SK-N-MC (cell line): Measurements from ENCODE around the gene NDUFAF7.
A peak's percentile ranks its signal among the peaks of the same experiment; 100 is the strongest.

ENCODE experiments used
- DNase-seq: peaks from one replicate; pipeline ENCODE4 v3.0.0-alpha.2; 2011; ENCODE audit warnings: low read depth, low spot score
- H3K27ac ChIP-seq: fragments of 200-600 bp; sonication (generic); 2 replicates; pipeline ENCODE4 v1.5.1; 2016; ENCODE audit warnings: mixed run types
- H3K36me3 ChIP-seq: fragments of 200-600 bp; sonication (generic); 2 replicates; pipeline ENCODE4 v1.6.1; 2017; ENCODE audit warnings: antibody characterized with exemption, low read length, mixed read lengths; ENCODE audit not compliant: insufficient read depth
- H3K4me3 ChIP-seq: fragments of 200-600 bp; sonication (generic); 2 replicates; pipeline ENCODE4 v1.5.1; 2016
- H3K9ac ChIP-seq: fragments of 200-600 bp; sonication (generic); 2 replicates; pipeline ENCODE4 v1.8.0; 2017; ENCODE audit warnings: mixed run types, mixed read lengths; ENCODE audit not compliant: insufficient read length
- H3K9me3 ChIP-seq: fragments of 200-600 bp; sonication (generic); 2 replicates; pipeline ENCODE4 v1.6.1; 2017; ENCODE audit warnings: low read depth, mild to moderate bottlenecking, antibody characterized with exemption, low read length, moderate library complexity, mixed read lengths
- EZH2 ChIP-seq: fragments of 200-600 bp; sonication (generic); IDR thresholded peaks from one replicate; pipeline ENCODE4 v1.6.1; 2017; ENCODE audit warnings: antibody characterized with exemption
- FOXP2 ChIP-seq: optimal IDR thresholded peaks from 2 replicates; pipeline ENCODE3; 2011; ENCODE audit warnings: mild to moderate bottlenecking, moderate library complexity; ENCODE audit not compliant: insufficient read depth; ENCODE audit errors: extremely low read length, control extremely low read depth
- POLR2AphosphoS5 ChIP-seq: IDR thresholded peaks from 2 replicates; pipeline ENCODE4 v1.6.1; 2012; ENCODE audit warnings: mild to moderate bottlenecking, low read depth, low read length, borderline replicate concordance

The NDUFAF7 gene

DNA sequence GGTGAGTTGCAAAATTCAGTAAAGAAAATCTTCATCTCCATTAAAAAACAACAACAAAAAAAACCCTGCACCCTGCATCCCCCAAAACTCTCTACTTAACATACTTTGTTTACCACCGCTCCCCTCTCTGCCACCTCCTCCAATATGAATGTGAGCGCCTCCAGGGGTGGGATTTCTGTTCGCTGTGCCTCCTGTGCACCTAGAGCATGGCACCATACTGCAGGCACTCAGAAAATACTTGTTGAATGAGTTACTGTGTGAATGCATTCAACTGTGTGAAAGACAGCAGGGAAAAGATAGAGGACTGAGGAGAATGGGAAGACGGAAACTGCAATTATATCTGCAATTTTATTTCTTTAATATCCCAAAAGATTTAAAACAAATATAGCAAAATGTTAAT is 4.6 kb upstream of the NDUFAF7 start:
- TF ChIP-seq POLR2AphosphoS5 (no peak), FOXP2 (no peak), EZH2 (no peak)
- H3K9ac ChIP-seq, result no peak overlapping the region
- no peaks in the 10 kb centered on the region for H3K9me3 ChIP-seq
- H3K36me3 ChIP-seq, result peaks cover 67% of the 10 kb centered on the region
- H3K4me3 ChIP-seq, result no peak overlapping the region
- DNase-seq, result no peak
- H3K27ac ChIP-seq, result no peak overlapping the region

DNA sequence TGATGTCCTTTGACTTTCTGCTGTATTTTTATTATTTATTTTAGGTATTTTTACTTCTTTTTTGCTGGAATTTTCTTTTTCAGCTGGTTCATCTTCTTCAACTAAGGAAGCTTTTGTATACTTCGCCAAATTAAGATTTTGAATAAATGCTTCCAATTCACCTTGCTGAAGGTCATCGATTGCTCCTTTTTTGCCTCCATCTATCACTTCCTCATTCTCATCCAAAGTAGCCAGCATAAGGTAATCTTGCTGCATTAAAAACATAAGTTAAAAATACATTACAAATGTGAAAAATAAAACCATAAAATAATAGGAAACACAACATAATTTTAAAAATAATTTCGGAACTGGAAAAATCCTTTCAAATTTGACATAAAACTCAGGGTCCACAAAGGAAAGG is 2.7 kb upstream of the NDUFAF7 start:
- no peak for TF ChIP-seq POLR2AphosphoS5
- no peak for TF ChIP-seq FOXP2
- no peak for TF ChIP-seq EZH2
- H3K36me3 ChIP-seq, result peaks cover 48% of the 10 kb centered on the region
- no peak overlapping the region for H3K4me3 ChIP-seq
- no peak overlapping the region for H3K27ac ChIP-seq
- H3K9ac ChIP-seq, result no peak overlapping the region
- DNase-seq, result no peak
- no peaks in the 10 kb centered on the region for H3K9me3 ChIP-seq

DNA sequence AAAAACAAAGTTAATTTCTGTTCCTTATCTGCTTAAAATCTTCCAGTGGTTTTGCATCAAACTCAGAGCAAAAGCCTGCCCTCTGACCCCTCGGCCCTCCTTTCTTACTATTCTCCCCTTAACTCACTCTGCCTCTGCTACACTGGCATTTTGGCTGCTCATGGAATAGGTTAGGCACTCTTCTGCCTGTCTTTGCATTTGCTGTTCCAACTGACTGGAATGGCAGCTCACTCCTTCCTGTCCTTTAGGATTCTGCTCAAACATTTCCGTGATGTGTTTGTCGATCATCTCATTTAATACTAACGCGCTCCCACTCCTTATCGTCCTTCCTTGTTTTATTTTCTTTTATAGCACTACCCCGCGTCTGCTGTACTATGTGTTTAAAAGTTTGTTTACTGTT is 877 bp upstream of the NDUFAF7 start:
- H3K4me3 ChIP-seq, result peak overlapping the region; percentile 99
- no peak for DNase-seq
- H3K9me3 ChIP-seq, result no peaks in the 10 kb centered on the region
- TF ChIP-seq EZH2 (no peak), POLR2AphosphoS5 (no peak), FOXP2 (no peak)
- peaks cover 41% of the 10 kb centered on the region for H3K36me3 ChIP-seq
- peak overlapping the region; percentile 82; the same call in 1 of the 2 replicates for H3K27ac ChIP-seq
- peak overlapping the region; percentile 97 for H3K9ac ChIP-seq

DNA sequence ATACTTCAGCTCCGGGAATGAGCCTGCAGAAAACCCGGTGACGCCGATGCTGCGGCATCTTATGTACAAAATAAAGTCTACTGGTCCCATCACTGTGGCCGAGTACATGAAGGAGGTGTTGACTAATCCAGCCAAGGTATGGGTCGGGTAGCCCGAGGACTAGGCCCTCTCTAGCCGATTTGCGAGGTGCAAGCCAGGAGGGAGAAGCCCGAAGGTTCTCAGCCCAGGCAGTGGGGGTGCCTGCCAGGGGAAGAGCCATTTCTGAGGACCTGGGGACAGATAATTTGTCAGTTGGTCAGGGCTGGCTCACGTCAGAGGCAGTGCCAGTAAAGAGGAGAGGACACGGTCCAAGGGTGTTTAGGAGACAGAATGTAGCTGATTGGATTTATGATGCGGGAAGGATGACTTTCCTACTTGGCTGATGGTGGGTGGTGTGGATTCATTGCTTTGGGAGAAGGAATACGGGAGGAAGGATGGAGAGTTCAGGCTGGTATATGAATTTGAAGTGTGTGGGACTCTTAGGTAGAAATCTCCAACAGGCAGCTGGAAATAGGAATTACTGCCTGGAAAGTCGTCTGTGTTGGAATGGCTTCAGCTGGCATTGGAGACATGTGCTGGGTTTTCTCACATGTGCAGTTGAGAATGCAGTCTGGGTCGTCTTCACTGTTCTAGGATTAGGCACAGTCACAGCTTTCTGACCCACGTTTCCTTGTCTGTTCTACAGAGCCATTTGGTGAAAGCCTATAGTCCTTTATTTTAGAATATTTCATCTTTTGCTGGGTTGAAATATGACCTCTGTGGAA is 874 bp downstream of the NDUFAF7 start:
- no peak overlapping the region for H3K27ac ChIP-seq
- DNase-seq, result no peak
- H3K9ac ChIP-seq, result peak overlapping the region; percentile 97
- peak overlapping the region; percentile 99 for H3K4me3 ChIP-seq
- no peak for TF ChIP-seq FOXP2
- TF ChIP-seq EZH2, result no peak
- no peak for TF ChIP-seq POLR2AphosphoS5
- H3K36me3 ChIP-seq, result peaks cover 42% of the 10 kb centered on the region
- H3K9me3 ChIP-seq, result no peaks in the 10 kb centered on the region

GRCh38 chr2:37243435-37243834 is 12.0 kb downstream of the NDUFAF7 start:
- Histone ChIP-seq H3K9ac (no peak overlapping the region), H3K4me3 (no peak overlapping the region), H3K27ac (no peak overlapping the region), H3K9me3 (no peaks in the 10 kb centered on the region), H3K36me3 (peaks cover 80% of the 10 kb centered on the region)
- TF ChIP-seq EZH2 (no peak), POLR2AphosphoS5 (no peak), FOXP2 (no peak)
- DNase-seq, result no peak

DNA sequence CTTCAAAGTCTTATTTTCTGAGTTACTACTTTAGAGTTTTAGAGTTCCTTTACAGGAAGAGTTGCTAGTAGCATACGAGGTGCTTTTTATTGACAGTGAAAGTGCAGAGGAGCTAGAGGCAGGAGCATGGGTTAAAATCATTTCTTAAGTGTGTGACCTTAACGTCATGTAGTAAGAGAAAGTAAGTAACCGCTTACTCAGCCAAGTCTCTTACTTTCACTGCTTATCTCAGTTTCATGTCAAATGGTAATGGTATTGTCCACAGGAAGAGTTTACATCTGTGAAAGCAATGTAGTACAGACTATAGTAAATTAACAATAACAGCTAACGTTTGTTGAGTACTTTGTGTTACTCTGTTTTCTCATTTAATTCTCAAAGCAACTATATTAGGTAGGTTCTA is 12.6 kb downstream of the NDUFAF7 start:
- H3K4me3 ChIP-seq, result no peak overlapping the region
- peaks cover 81% of the 10 kb centered on the region for H3K36me3 ChIP-seq
- TF ChIP-seq EZH2 (no peak), POLR2AphosphoS5 (no peak), FOXP2 (no peak)
- no peak overlapping the region for H3K9ac ChIP-seq
- H3K9me3 ChIP-seq, result no peaks in the 10 kb centered on the region
- no peak for DNase-seq
- no peak overlapping the region for H3K27ac ChIP-seq

DNA sequence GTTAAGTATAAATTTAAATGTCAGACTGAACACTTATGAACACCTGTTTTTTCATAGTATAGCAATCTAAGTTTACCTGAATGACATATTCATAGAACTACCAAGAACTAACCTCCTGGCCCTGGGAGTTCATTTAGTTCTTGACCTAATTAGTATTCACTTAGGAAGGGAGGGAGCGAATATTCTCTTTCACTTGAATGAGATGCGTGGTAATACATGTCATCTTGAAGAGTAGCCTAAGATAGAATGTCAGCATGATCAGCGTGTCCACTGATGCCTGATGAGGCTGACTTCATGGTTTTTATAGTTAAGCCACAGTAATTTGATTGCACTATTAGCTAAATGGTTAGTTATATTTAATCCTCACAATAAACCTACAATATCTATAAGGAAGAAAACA is 13.3 kb downstream of the NDUFAF7 start:
- Histone ChIP-seq H3K27ac (no peak overlapping the region), H3K9ac (no peak overlapping the region), H3K4me3 (no peak overlapping the region), H3K9me3 (no peaks in the 10 kb centered on the region), H3K36me3 (peaks cover 82% of the 10 kb centered on the region)
- DNase-seq, result no peak
- TF ChIP-seq FOXP2 (no peak), EZH2 (no peak), POLR2AphosphoS5 (no peak)

DNA sequence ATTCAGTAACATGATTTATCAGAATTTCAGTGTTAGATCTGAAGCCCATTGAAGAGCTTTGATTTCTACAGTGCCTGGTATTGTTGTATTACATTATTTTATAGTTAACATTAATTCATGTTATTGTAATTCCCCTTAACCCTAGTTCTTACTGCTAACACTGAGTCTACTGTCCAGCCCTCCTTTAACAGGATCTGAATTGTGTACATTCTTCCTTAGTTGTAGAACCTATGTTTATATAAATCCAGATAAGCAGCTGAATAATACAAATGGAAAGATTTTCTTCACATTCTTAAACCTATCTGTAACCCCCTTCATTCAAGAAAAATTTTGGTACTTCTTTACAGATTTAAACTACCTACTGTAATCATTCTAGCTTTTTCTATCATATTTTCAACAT is 14.7 kb downstream of the NDUFAF7 start:
- Histone ChIP-seq H3K9me3 (no peaks in the 10 kb centered on the region), H3K27ac (no peak overlapping the region), H3K36me3 (peaks cover 93% of the 10 kb centered on the region), H3K4me3 (no peak overlapping the region), H3K9ac (no peak overlapping the region)
- DNase-seq, result no peak
- TF ChIP-seq FOXP2, result no peak
- TF ChIP-seq EZH2, result no peak
- TF ChIP-seq POLR2AphosphoS5, result no peak

GRCh38 chr2:37250869-37251740 is 19.6 kb downstream of the NDUFAF7 start:
- Histone ChIP-seq H3K9ac (no peak overlapping the region), H3K9me3 (no peaks in the 10 kb centered on the region), H3K4me3 (no peak overlapping the region), H3K27ac (no peak overlapping the region), H3K36me3 (peaks cover 96% of the 10 kb centered on the region)
- TF ChIP-seq POLR2AphosphoS5, result no peak
- TF ChIP-seq EZH2, result no peak
- TF ChIP-seq FOXP2, result no peak
- no peak for DNase-seq
